Globus pallidus (tissue), 1 donor: ENCODE data around the gene EIF3F.

Experiments used
- DNase-seq: peaks from one replicate; pipeline ENCODE4 v3.0.0-alpha.2; 2015; ENCODE audit warnings: low spot score

Gene EIF3F

DNA sequence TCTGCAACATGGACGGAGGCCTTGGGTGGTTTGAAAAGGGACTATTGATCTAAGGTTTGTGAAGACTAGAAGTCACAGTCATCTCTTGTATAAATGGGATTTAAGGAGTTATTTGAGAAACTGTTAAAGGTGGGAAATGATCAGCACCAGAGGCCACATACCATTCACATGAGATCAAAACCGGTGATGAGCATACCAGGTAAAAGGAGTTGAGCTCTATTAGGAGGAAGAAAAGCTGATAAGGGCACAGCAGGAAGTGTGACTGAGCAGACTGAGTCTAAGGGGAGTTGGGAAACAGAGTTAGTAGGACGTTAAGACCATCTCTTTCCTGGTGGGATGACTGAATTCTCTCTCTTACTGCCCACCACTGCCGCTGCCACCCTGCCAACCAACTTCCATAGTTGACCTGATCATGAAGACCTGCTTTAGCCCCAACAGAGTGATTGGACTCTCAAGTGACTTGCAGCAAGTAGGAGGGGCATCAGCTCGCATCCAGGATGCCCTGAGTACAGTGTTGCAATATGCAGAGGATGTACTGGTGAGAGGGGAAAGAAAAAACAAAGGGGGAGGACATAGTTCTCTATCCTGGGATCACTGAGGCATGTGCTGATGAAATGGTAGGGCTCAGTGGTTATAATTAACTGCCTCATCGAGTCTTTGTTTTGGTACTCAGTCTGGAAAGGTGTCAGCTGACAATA lies 7.6 kb downstream of the EIF3F start:
- no peak for DNase-seq

GRCh38 chr11:7999795-8000194 lies 12.7 kb downstream of the EIF3F start:
- no peak for DNase-seq

- DNase-seq: no peak
Observed at GRCh38 chr11:8000390-8000789, 13.3 kb downstream of the EIF3F start.

- DNase-seq: no peak
Observed at GRCh38 chr11:8002676-8003075, 15.5 kb downstream of the EIF3F start.

DNA sequence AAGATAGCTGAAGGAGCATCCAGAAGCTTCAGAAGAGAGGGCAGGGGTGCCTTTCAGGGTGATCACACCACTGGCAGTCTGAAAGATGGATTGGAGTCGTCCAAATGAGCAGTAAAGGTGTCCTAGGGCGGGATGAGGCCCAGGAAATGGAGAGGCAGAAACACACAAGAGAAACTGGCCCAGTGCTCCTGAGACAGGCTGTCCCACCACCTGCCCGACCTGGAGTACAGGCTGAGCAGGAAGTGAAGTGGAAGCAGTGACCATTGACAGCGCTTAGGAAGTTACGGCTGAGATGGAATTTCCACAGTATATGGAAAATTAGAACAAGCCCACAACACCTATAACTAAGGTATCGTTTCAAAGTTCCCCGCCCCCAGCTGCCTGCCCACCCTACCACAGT lies 16.1 kb downstream of the EIF3F start:
- DNase-seq: no peak

GRCh38 chr11:8004008-8004407 lies 16.9 kb downstream of the EIF3F start:
- DNase-seq: no peak

GRCh38 chr11:8005556-8005955 lies 18.4 kb downstream of the EIF3F start:
- no peak for DNase-seq

GRCh38 chr11:8006349-8006977 lies 19.3 kb downstream of the EIF3F start:
- peak; percentile 61 for DNase-seq

DNA sequence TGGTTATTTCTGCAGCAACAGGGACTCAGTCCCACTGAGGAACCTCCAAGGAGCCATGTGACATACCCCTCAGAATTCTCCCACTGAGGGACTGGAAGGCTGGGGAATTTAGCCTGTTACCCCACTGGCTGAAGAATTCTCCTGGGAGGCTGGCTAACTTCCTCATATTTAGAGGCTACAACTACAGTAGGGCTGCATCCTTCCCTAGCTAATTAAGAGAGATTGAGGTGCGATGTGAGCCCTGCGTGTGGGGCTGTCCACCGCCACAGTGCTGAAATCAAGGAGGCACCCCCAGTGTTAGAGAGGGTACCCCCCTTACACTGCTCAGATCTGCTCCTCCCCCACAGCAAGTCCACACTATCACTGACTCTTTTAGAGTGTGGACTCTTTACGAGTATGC lies 21.1 kb downstream of the EIF3F start:
- no peak for DNase-seq

DNA sequence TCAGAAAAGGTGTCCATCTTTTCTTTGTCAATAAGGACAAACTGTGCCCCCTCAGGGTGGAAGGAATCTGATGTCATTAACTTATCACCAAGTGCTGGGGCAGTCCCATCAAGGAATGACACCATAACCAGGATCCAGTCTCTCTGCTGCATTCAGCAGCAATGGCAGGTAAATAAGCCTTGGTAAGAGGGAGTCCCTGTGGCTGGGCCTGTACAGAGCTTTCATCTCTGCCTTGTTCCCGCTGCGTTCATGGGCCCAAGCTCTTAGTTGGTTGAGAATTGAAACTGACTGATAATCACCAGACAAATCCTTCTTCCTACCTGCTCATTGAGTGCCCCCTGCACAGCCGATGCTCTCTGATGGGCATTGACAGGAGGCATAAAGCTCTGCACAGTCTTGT lies 22.7 kb downstream of the EIF3F start:
- no peak for DNase-seq

GRCh38 chr11:8011371-8011770 lies 24.2 kb downstream of the EIF3F start:
- no peak for DNase-seq

DNA sequence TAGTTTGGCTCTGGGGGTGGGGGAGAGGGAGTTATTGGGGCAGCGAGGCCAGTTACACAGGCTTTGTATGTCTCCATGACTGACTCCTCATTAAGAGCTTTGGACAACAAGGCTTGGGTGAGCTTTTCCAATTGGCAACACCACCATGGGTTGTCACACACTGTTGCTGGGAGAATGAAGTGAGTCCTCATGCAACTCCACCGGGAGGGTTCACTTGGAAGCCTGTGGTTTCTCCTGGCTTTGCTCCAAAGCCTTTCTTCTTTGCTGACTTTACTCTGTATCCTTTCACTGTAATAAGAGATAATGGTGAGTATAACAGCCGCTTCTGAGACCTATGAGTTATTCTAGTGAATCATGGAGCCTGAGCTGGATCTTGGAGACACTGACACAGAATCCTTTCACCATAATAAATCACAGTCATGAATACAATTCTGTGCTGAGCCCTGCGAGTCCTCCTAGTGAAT lies 24.9 kb downstream of the EIF3F start:
- peak; percentile 15 for DNase-seq

GRCh38 chr11:8013833-8014232 lies 26.7 kb downstream of the EIF3F start:
- no peak for DNase-seq

GRCh38 chr11:8015753-8016239 lies 28.7 kb downstream of the EIF3F start:
- DNase-seq: no peak

DNA sequence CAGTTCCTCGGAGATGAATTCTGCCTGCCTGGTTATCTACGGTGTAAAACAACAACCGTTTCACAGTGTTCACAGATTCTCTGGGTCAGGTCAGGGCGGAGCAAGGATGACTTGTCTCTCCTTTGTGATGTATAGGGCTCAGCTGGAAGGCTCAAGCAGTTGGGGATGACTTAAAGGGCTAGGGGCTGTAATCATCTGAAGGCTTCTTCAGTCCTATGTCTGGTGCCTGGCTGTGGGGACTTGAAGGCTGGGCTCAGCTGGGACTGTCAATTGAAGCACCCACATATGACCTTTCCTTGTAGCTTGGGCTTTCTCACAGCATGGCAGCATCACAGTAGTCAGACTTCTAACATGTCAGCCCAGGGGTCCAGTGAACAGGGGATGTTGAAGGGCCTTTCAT lies 29.3 kb downstream of the EIF3F start:
- no peak for DNase-seq

DNA sequence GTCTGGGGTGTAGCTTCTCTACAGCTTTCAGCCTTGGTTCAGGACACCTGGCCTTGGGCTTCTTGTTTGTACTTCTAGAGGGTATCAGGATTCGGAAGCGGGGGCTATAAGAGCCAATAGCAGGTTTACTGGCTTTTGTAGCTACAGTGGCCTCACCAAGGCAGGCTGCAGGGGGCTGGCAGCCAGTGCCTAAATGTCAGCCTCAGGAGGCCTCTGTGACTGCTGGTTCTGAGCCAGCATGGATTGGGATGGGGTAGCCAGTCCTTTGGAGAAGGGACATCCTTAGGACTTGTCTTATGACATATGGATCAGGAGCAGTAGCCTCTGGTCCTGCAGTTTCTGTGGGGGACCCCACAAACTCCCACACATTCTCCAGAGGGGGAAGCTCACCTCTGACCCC lies 29.9 kb downstream of the EIF3F start:
- no peak for DNase-seq

- no peak for DNase-seq
Observed at GRCh38 chr11:8017894-8018483, 30.9 kb downstream of the EIF3F start.

DNA sequence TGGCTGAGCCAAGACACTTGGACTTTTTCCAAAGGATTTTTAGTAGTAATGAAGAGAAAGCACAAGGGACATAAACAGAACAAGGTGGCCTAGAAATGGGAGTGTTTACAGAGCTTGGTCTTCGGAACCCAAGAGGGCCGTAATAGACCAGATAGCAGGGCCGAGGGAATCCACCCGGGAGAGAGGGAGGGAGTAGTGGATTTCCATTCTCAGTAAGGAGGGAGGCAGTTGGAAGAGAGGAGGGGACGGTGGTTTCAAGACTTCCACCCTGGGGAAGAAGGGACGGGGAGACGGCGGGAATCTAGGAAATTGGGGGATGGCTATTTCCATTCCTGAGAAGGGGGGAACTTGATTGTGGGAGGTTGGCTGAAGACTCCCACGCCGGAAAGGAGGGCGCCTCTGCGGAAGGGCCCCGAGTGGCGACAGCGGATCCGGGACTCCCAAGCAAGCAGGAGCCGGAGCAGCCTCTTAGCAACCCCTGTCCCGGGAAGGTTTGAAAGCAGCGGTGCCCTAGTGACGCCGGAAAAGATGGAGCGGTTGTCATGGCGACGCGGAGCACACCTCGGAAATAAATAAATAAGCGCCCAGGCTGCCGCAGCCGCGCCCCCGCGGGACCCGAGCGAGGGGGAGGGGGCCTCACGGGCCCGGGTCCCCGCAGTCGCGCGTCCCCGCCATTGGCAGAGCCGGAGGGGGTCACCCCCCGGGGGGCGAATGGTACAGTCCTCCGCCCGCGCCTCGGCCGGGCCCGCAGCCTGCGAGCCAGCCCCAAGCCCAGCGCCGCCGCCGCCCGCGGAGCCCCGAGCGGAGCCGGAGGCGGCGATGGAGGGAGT lies 31.6 kb downstream of the EIF3F start:
- DNase-seq: peak; percentile 51

GRCh38 chr11:8019314-8020243 lies 32.4 kb downstream of the EIF3F start:
- no peak for DNase-seq

DNA sequence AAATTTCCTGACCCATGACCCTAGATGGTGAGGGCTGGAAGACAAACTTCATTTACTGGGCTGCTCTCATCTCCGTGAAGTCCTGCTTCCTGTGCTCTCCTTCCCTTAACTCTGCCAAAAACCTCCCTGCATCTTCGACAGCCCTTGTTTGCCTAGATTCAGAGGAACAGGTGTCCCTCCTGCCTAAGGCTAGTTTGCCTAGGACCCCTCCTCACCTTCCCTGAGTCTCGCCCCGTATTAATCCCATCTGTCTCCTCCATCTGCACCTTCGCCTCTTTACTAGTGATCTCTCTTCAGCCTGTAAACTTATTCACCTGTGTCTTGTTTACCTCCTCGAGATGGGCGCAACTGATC lies 33.1 kb downstream of the EIF3F start:
- no peak for DNase-seq

DNA sequence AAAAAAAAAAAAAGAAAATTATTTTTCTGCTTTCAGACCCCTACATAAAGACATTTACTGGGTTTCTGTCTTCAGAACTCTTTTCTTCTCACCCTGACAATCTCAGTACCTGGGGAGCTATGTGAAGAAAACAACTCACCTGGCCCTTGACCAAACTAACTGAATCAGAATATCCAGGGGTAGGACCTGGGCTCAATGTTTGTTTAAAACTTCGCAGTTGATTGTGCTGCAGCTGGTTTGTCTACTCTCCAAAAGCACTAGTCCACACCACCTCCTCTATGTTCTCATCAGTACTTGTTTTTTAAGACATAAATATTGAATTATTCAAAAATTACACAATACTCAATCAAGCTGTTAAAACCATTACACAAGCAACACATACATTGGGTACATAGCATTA lies 34.8 kb downstream of the EIF3F start:
- no peak for DNase-seq
